Measurements from ENCODE around the gene CGNL1.

CGNL1 gene

GRCh38 chr15:57373882-57374276 lies 2.4 kb upstream of the CGNL1 start:
- H3K27ac ChIP-seq (ENCODE audit: low read depth, low read length): no peak overlapping the region
- no peaks in the 10 kb centered on the region for H3K79me2 ChIP-seq (ENCODE audit: insufficient read depth, low read length)
- TF ChIP-seq EZH2phosphoT487 (conservative IDR thresholded peaks at IDR 0.05; ENCODE audit: low read length) (no peak), CTCF (IDR thresholded peaks at IDR 0.05; ENCODE audit: insufficient read depth, low read length, poor library complexity, severe bottlenecking) (no peak)
- no peak overlapping the region for H3K9ac ChIP-seq (ENCODE audit: low read length)
- no peak overlapping the region for H2AFZ ChIP-seq (ENCODE audit: low read depth, low read length, severe bottlenecking)
- no peaks in the 10 kb centered on the region for H3K9me3 ChIP-seq (ENCODE audit: insufficient read depth, low read length)
- no peaks in the 10 kb centered on the region for H3K9me2 ChIP-seq (replicated peaks; ENCODE audit: insufficient read depth, low read length)
- no peak overlapping the region for H3K4me3 ChIP-seq (ENCODE audit: insufficient read depth, low read length, poor library complexity, severe bottlenecking)
- H3K4me2 ChIP-seq (ENCODE audit: low read depth, low read length, poor library complexity, severe bottlenecking): no peak overlapping the region
- H3K36me3 ChIP-seq (ENCODE audit: low read length): no peaks in the 10 kb centered on the region
- H3F3A ChIP-seq (ENCODE audit: insufficient read depth): no peaks in the 10 kb centered on the region
- H3K27me3 ChIP-seq (ENCODE audit: low read length): no peaks in the 10 kb centered on the region
- no peaks in the 10 kb centered on the region for H4K20me1 ChIP-seq (ENCODE audit: low read depth, low read length)

DNA sequence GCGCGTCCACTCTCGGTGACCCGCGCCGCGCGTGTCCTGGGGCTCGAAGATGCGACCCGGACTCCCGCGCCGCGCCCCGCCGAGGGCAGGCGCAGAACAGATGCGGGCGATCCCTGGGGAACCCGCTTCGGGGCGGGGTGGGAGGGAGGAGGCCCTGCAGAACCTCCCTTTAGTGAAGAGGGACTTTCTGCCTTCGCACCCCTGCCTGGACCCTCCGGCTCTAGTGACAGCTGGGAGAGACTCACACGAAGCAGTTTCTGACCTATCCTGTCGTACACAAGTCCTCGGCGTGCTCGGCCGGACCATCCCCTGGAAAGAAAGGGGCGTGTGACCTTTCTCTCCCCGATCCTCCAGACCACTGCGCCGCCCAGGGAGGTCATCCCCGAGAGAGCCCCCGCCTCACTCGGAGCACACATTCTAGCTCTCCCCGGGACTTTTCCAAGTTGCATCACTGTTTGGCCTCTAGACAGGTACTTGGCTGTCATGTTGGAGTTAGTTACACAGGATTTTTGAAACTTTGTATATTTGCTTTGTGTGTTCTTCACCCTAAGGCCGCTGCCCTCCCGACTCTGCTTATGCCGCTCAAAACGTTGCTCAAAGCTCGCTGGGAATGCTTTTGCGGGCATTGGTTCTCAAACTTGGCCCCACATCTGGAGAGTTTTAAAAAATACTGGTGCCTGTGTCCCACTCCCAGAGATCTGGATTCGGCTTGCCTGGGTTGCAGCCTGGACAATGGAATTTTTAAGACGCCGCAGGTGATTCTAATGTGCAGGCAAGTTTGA lies 582 bp downstream of the CGNL1 start:
- Histone ChIP-seq H3K4me2 (ENCODE audit: low read depth, low read length, poor library complexity, severe bottlenecking) (no peak overlapping the region), H3K79me2 (ENCODE audit: insufficient read depth, low read length) (no peaks in the 10 kb centered on the region), H3K4me3 (ENCODE audit: insufficient read depth, low read length, poor library complexity, severe bottlenecking) (no peak overlapping the region), H3K9me2 (replicated peaks; ENCODE audit: insufficient read depth, low read length) (no peaks in the 10 kb centered on the region), H3F3A (ENCODE audit: insufficient read depth) (no peaks in the 10 kb centered on the region), H4K20me1 (ENCODE audit: low read depth, low read length) (no peaks in the 10 kb centered on the region), H3K27ac (ENCODE audit: low read depth, low read length) (no peak overlapping the region), H3K36me3 (ENCODE audit: low read length) (no peaks in the 10 kb centered on the region), H3K9me3 (ENCODE audit: insufficient read depth, low read length) (no peaks in the 10 kb centered on the region), H3K27me3 (ENCODE audit: low read length) (no peaks in the 10 kb centered on the region), H2AFZ (ENCODE audit: low read depth, low read length, severe bottlenecking) (no peak overlapping the region), H3K9ac (ENCODE audit: low read length) (no peak overlapping the region)
- TF ChIP-seq EZH2phosphoT487 (conservative IDR thresholded peaks at IDR 0.05; ENCODE audit: low read length): no peak
- TF ChIP-seq CTCF (IDR thresholded peaks at IDR 0.05; ENCODE audit: insufficient read depth, low read length, poor library complexity, severe bottlenecking): no peak

- Histone ChIP-seq H4K20me1 (ENCODE audit: low read depth, low read length) (no peaks in the 10 kb centered on the region), H3K9ac (ENCODE audit: low read length) (no peak overlapping the region), H3K36me3 (ENCODE audit: low read length) (no peaks in the 10 kb centered on the region), H3K27ac (ENCODE audit: low read depth, low read length) (no peak overlapping the region), H3K79me2 (ENCODE audit: insufficient read depth, low read length) (no peaks in the 10 kb centered on the region), H3K9me3 (ENCODE audit: insufficient read depth, low read length) (no peaks in the 10 kb centered on the region), H3F3A (ENCODE audit: insufficient read depth) (no peaks in the 10 kb centered on the region), H2AFZ (ENCODE audit: low read depth, low read length, severe bottlenecking) (no peak overlapping the region), H3K9me2 (replicated peaks; ENCODE audit: insufficient read depth, low read length) (no peaks in the 10 kb centered on the region), H3K4me3 (ENCODE audit: insufficient read depth, low read length, poor library complexity, severe bottlenecking) (no peak overlapping the region), H3K27me3 (ENCODE audit: low read length) (no peaks in the 10 kb centered on the region), H3K4me2 (ENCODE audit: low read depth, low read length, poor library complexity, severe bottlenecking) (no peak overlapping the region)
- TF ChIP-seq CTCF (IDR thresholded peaks at IDR 0.05; ENCODE audit: insufficient read depth, low read length, poor library complexity, severe bottlenecking) (no peak), EZH2phosphoT487 (conservative IDR thresholded peaks at IDR 0.05; ENCODE audit: low read length) (no peak)
Observed at GRCh38 chr15:57377478-57377847, 1.2 kb downstream of the CGNL1 start.

Measured in SU-DHL-6 (cell line).